Testis (tissue), 2 donors: ENCODE results near the gene NARF.

Source experiments
- POLR2A ChIP-seq: fragments of 450-650 bp; IDR thresholded peaks from one replicate; pipeline ENCODE4 v1.6.1; 2017; ENCODE audit warnings: antibody characterized with exemption, mild to moderate bottlenecking, moderate library complexity
- TF ChIP-seq, protein P1 (sequence below), 3 experiments: fragments of 450-650 bp in 2 of 3; fragments of 200-600 bp in 1 of 3; sonication (generic) in 1 of 3; IDR thresholded peaks; one replicate each; pipeline ENCODE4 v1.5.1; 2016 to 2019; ENCODE audit warnings: antibody characterized with exemption in 3 of 3, mild to moderate bottlenecking in 2 of 3, moderate library complexity in 1 of 3

DNA sequence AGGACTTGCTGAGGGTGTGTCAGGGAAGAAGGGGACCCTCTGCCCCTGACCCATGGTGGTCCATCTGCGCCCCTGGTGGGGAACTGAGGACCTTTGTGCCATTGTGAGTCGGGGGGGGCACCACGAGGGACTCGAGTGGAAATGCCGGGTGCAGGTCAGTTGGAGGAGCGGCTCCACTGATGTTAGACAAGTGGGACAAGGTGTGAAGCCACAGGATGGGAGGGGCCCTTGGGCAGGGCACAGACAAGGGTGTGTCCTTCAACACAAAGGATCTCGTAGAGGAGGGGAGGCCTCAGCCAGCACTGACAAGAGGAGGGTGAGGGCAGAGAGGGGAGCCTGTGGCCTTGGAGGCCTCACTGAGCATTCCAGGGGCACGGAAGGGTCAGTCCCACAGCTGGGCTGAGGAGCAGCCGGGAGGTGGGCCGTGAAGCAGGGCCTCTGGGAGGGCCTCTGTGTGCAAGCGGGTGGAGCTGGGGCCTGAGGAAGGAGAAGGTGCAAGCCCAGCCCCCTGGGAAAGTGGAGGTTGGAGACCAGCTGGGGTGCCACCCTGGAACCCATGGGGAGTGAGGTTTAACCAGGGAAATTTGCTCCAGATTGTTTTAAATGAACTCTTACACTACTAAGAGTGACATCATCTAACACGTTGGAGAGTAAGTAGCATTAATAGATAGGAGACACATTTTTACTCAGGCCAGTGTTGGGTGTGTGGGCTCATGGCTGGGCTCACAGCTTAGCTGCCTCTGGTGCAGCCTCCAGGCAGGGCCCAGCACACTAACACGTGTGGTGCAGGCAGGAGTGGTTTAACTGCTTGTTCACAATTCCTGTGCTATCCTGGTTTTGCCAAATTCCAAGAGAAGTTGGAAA, 27.9 kb downstream of the NARF start:
- TF ChIP-seq, protein P1, sequence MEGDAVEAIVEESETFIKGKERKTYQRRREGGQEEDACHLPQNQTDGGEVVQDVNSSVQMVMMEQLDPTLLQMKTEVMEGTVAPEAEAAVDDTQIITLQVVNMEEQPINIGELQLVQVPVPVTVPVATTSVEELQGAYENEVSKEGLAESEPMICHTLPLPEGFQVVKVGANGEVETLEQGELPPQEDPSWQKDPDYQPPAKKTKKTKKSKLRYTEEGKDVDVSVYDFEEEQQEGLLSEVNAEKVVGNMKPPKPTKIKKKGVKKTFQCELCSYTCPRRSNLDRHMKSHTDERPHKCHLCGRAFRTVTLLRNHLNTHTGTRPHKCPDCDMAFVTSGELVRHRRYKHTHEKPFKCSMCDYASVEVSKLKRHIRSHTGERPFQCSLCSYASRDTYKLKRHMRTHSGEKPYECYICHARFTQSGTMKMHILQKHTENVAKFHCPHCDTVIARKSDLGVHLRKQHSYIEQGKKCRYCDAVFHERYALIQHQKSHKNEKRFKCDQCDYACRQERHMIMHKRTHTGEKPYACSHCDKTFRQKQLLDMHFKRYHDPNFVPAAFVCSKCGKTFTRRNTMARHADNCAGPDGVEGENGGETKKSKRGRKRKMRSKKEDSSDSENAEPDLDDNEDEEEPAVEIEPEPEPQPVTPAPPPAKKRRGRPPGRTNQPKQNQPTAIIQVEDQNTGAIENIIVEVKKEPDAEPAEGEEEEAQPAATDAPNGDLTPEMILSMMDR (IDR thresholded peaks at IDR 0.05) = no peak
- no peak for TF ChIP-seq POLR2A
